K562 (cell line): Measurements from ENCODE around the gene NDUFA13.

Experiments used
- DIDO1 ChIP-seq: fragments of 450-650 bp; IDR thresholded peaks from 2 replicates; pipeline ENCODE4 v1.6.1; 2016; ENCODE audit warnings: low read depth, missing biosample characterization, missing genetic modification characterization
- EGR1 ChIP-seq: fragments of 450-650 bp; conservative IDR thresholded peaks from 2 replicates; pipeline ENCODE4 v1.6.1; 2017; ENCODE audit warnings: mild to moderate bottlenecking
- JUND ChIP-seq, 2 experiments: IDR thresholded peaks; 2 replicates in 1 of 2; 3 replicates in 1 of 2; pipeline ENCODE4 v1.6.1; 2011; ENCODE audit warnings: borderline replicate concordance in 2 of 2, low read depth in 2 of 2, low read length in 2 of 2, improper control_type of control experiment in 1 of 2, missing biosample characterization in 1 of 2, missing genetic modification characterization in 1 of 2, missing genetic modification reagents in 1 of 2
- NR2C2 ChIP-seq, 2 experiments: fragments of 200-800 bp in 1 of 2; sonication (Bioruptor generic) in 1 of 2; sonication (generic) in 1 of 2; formaldehyde crosslinking in 1 of 2; IDR thresholded peaks; 2 replicates each; pipeline versions ENCODE4 v1.6.1 to v1.8.0; 2016 to 2022; ENCODE audit warnings: mild to moderate bottlenecking in 1 of 2, missing compliant biosample characterization in 1 of 2, missing genetic modification characterization in 1 of 2, missing genetic modification reagents in 1 of 2
- POLR2AphosphoS5 ChIP-seq: IDR thresholded peaks from 2 replicates; pipeline ENCODE4 v1.6.1; 2011; ENCODE audit warnings: mild to moderate bottlenecking, low read depth, low read length, moderate library complexity; ENCODE audit not compliant: control insufficient read depth, insufficient read depth
- RFX5 ChIP-seq: IDR thresholded peaks from 2 replicates; pipeline ENCODE4 v1.6.1; 2011; ENCODE audit warnings: low read depth, mild to moderate bottlenecking, improper control_type of control experiment, low read length
- RNF2 ChIP-seq: sonication (generic); IDR thresholded peaks from 2 replicates; pipeline ENCODE4 v1.6.1; 2016
- ZC3H8 ChIP-seq: fragments of 450-650 bp; IDR thresholded peaks from 2 replicates; pipeline ENCODE4 v1.6.1; 2017
- ZFX ChIP-seq: sonication (generic); formaldehyde crosslinking; IDR thresholded peaks from 2 replicates; pipeline ENCODE4 v1.8.0; 2022; ENCODE audit warnings: mild to moderate bottlenecking, missing genetic modification reagents, moderate library complexity
- ZNF12 ChIP-seq: sonication (generic); formaldehyde crosslinking; IDR thresholded peaks from 2 replicates; pipeline ENCODE4 v1.4.0; 2020; ENCODE audit warnings: mild to moderate bottlenecking, missing genetic modification reagents
- TF ChIP-seq, protein P1 (sequence below), 3 experiments: IDR thresholded peaks in 2 of 3; conservative IDR thresholded peaks in 1 of 3; 2 replicates each; pipeline ENCODE4 v1.5.1; 2011 to 2012; ENCODE audit warnings: low read length in 3 of 3, mild to moderate bottlenecking in 3 of 3, control low read depth in 2 of 3, improper control_type of control experiment in 1 of 3, inconsistent platforms in 1 of 3, low read depth in 1 of 3, mixed read lengths in 1 of 3, moderate library complexity in 1 of 3; ENCODE audit not compliant: insufficient read depth in 2 of 3

DNA sequence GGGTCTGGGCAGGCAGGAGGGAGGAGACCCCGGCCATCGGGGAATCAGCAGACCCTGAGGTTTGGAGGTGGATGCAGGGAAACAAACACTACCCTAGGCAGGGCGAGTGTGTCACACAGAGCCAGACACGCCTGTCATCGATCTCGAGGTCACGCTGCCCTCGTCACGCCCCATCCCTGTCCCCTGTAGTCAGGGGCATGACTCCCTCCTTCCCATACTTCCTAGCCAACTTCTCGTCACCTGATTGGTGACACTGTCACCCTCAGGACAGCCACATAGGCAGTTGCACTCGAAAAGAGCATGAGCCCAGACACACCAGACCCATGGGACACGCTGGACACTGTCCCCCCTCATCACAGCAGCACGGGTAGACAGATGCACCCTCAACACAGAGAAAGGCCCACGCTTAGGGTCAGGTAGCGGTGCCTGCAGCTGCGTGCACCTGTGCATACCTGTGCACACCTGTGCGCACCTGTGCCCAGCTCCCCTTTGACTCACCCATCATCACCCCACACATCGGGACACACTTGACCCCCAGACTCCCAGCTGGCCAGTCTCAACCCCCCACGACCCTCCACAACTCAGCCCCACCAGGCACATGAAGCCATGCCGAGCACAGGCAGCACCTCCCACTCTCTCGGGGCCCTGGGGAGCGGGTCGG lies 33.9 kb downstream of the NDUFA13 start:
- TF ChIP-seq ZC3H8 (no peak), JUND (IDR thresholded peaks at IDR 0.05; ENCODE audit: borderline replicate concordance, low read depth, low read length) (no peak), JUND (tag; IDR thresholded peaks at IDR 0.05; ENCODE audit: borderline replicate concordance, low read depth, low read length) (no peak), RFX5 (no peak), POLR2AphosphoS5 (no peak), ZNF12 (no peak), NR2C2 (CRISPR knock-in tag; IDR thresholded peaks at IDR 0.05) (no peak), NR2C2 (tag; IDR thresholded peaks at IDR 0.05) (no peak), ZFX (no peak), EGR1 (no peak), RNF2 (no peak), DIDO1 (tag) (no peak)
- TF ChIP-seq, protein P1, sequence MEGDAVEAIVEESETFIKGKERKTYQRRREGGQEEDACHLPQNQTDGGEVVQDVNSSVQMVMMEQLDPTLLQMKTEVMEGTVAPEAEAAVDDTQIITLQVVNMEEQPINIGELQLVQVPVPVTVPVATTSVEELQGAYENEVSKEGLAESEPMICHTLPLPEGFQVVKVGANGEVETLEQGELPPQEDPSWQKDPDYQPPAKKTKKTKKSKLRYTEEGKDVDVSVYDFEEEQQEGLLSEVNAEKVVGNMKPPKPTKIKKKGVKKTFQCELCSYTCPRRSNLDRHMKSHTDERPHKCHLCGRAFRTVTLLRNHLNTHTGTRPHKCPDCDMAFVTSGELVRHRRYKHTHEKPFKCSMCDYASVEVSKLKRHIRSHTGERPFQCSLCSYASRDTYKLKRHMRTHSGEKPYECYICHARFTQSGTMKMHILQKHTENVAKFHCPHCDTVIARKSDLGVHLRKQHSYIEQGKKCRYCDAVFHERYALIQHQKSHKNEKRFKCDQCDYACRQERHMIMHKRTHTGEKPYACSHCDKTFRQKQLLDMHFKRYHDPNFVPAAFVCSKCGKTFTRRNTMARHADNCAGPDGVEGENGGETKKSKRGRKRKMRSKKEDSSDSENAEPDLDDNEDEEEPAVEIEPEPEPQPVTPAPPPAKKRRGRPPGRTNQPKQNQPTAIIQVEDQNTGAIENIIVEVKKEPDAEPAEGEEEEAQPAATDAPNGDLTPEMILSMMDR (IDR thresholded peaks at IDR 0.05 in 2 of 3, conservative IDR thresholded peaks at IDR 0.05 in 1 of 3; ENCODE audit: insufficient read depth in 2 of 3, low read depth in 1 of 3, low read length in 3 of 3): no peak
